H1 (cell line): Measurements from ENCODE around the gene APOOL. TPM values are rescaled to one million over a fixed set of nuclear protein-coding genes. Genes with fewer than 3 reads are reported as not detected.

Experiments used
- CHD7 ChIP-seq: fragments of 300-600 bp; sonication (generic); IDR thresholded peaks from 2 replicates; pipeline ENCODE4 v1.7.1; 2012; ENCODE audit warnings: low read length, moderate library complexity, mild to moderate bottlenecking, inconsistent platforms; ENCODE audit not compliant: insufficient replicate concordance
- JUN ChIP-seq: IDR thresholded peaks from 2 replicates; pipeline ENCODE4 v1.6.1; 2011; ENCODE audit warnings: low read depth, mild to moderate bottlenecking, improper control_type of control experiment, low read length
- TAF1 ChIP-seq: IDR thresholded peaks from 2 replicates; pipeline ENCODE4 v1.6.1; 2011; ENCODE audit warnings: mild to moderate bottlenecking, low read depth, low read length
- polyA plus RNA-seq, 7 experiments: library from polyadenylated mRNA; depleted of rRNA in 3 of 7; stranded (reverse) in 5 of 7; unstranded in 2 of 7; fragments of >200 nt in 5 of 7; fragments of 200-250 nt in 2 of 7; gene quantifications; 1 replicate in 5 of 7; 2 replicates in 1 of 7; 4 replicates in 1 of 7; pipeline versions ENCODE4 v1.2.1 to v1.2.3, GENCODE V29; 2011 to 2013; ENCODE audit warnings: missing spikeins in 2 of 7, mixed read lengths in 2 of 7
- total RNA-seq: library from RNA; stranded (reverse); fragmentation: NEBNext Ultra II Directional; extraction: Animal tissue kit (Norgen Biotek cat#: 25700); gene quantifications from 2 replicates; pipeline ENCODE4 v1.2.1, GENCODE V29; 2021

Gene APOOL
- total and polyA plus RNA-seq, 2 of the 8 experiments (the other 6 are each of a cell fraction or from before 2014, with no cell fraction given), result 2.4 to 8.1 TPM

GRCh38 chrX:85017721-85018120 lies 14.0 kb downstream of the APOOL start (continued):
- no peak for TF ChIP-seq CHD7
- no peak for TF ChIP-seq TAF1
- TF ChIP-seq JUN, result no peak
